IPS-18a (cell line): ENCODE measurements around the gene MSL2.
A peak's percentile ranks its signal among the peaks of the same experiment; 100 is the strongest.
"Not testable (repeated sequence)": the region's sequence is repeated elsewhere in the genome, so short reads cannot be mapped to it uniquely, and the experiment has no call there.

Experiments
- H3K27ac ChIP-seq: one replicate; pipeline ENCODE4 v1.5.1; 2013; ENCODE audit warnings: low read length
- H3K27me3 ChIP-seq: one replicate; pipeline ENCODE4 v1.6.1; 2013; ENCODE audit warnings: mild to moderate bottlenecking, low read length; ENCODE audit not compliant: control insufficient read depth, insufficient read depth
- H3K36me3 ChIP-seq: one replicate; pipeline ENCODE4 v1.6.1; 2013; ENCODE audit warnings: low read depth, low read length; ENCODE audit not compliant: control insufficient read depth
- H3K4me1 ChIP-seq: one replicate; pipeline ENCODE4 v1.6.1; 2013; ENCODE audit warnings: low read depth, low read length; ENCODE audit not compliant: control insufficient read depth
- H3K4me3 ChIP-seq: one replicate; pipeline ENCODE4 v1.5.1; 2013; ENCODE audit warnings: low read length
- H3K9ac ChIP-seq: one replicate; pipeline ENCODE4 v1.6.1; 2013; ENCODE audit warnings: mild to moderate bottlenecking, low read length, moderate library complexity
- H3K9me3 ChIP-seq: one replicate; pipeline ENCODE4 v1.6.1; 2013; ENCODE audit warnings: low read depth, low read length; ENCODE audit not compliant: control insufficient read depth

MSL2 gene

GRCh38 chr3:136207489-136208115 is 11.5 kb upstream of the MSL2 start:
- no peaks in the 10 kb centered on the region for H3K9me3 ChIP-seq
- H3K27me3 ChIP-seq = no peaks in the 10 kb centered on the region
- H3K36me3 ChIP-seq = no peaks in the 10 kb centered on the region
- H3K27ac ChIP-seq = no peak overlapping the region
- no peaks in the 10 kb centered on the region for H3K4me1 ChIP-seq
- no peak overlapping the region for H3K9ac ChIP-seq
- no peak overlapping the region for H3K4me3 ChIP-seq

GRCh38 chr3:136199219-136199618 is 3.1 kb upstream of the MSL2 start:
- not testable (repeated sequence) for H3K9ac ChIP-seq, H3K4me3 ChIP-seq, H3K4me1 ChIP-seq, H3K9me3 ChIP-seq, H3K27ac ChIP-seq, H3K36me3 ChIP-seq, H3K27me3 ChIP-seq

GRCh38 chr3:136198462-136199078 is 2.4 kb upstream of the MSL2 start:
- H3K27me3 ChIP-seq, H3K4me3 ChIP-seq, H3K4me1 ChIP-seq, H3K9me3 ChIP-seq, H3K36me3 ChIP-seq, H3K27ac ChIP-seq, H3K9ac ChIP-seq: not testable (repeated sequence)

- Histone ChIP-seq H3K4me3 (peak overlapping the region; percentile 85), H3K27ac (peak overlapping the region; percentile 98), H3K9ac (peak overlapping the region; percentile 93), H3K27me3 (no peaks in the 10 kb centered on the region), H3K9me3 (no peaks in the 10 kb centered on the region), H3K4me1 (peaks cover 11% of the 10 kb centered on the region), H3K36me3 (no peaks in the 10 kb centered on the region)
Measured at GRCh38 chr3:136197159-136197793, 1.1 kb upstream of the MSL2 start.

GRCh38 chr3:136196401-136197158 is 445 bp upstream of the MSL2 start:
- peak overlapping the region; percentile 98 for H3K27ac ChIP-seq
- H3K9ac ChIP-seq = peak overlapping the region; percentile 93
- H3K4me3 ChIP-seq = peak overlapping the region; percentile 85
- H3K36me3 ChIP-seq = no peaks in the 10 kb centered on the region
- H3K27me3 ChIP-seq = no peaks in the 10 kb centered on the region
- no peaks in the 10 kb centered on the region for H3K9me3 ChIP-seq
- peaks cover 11% of the 10 kb centered on the region for H3K4me1 ChIP-seq

- H3K36me3 ChIP-seq = no peaks in the 10 kb centered on the region
- H3K9me3 ChIP-seq = no peaks in the 10 kb centered on the region
- H3K4me1 ChIP-seq = peaks cover 11% of the 10 kb centered on the region
- H3K4me3 ChIP-seq = peak overlapping the region; percentile 85
- peak overlapping the region; percentile 98 for H3K27ac ChIP-seq
- no peaks in the 10 kb centered on the region for H3K27me3 ChIP-seq
- H3K9ac ChIP-seq = peak overlapping the region; percentile 93
Measured at GRCh38 chr3:136195258-136196063, 674 bp downstream of the MSL2 start.

- H3K27ac ChIP-seq = peak overlapping the region; percentile 3
- H3K9me3 ChIP-seq = no peaks in the 10 kb centered on the region
- peak overlapping the region; percentile 85 for H3K4me3 ChIP-seq
- H3K4me1 ChIP-seq = peaks cover 11% of the 10 kb centered on the region
- peak overlapping the region; percentile 93 for H3K9ac ChIP-seq
- no peaks in the 10 kb centered on the region for H3K27me3 ChIP-seq
- H3K36me3 ChIP-seq = no peaks in the 10 kb centered on the region
Measured at GRCh38 chr3:136194409-136195257, 1.5 kb downstream of the MSL2 start.

GRCh38 chr3:136193278-136194054 is 2.7 kb downstream of the MSL2 start:
- Histone ChIP-seq H3K27ac (no peak overlapping the region), H3K9ac (peak overlapping the region; percentile 93), H3K4me1 (peaks cover 11% of the 10 kb centered on the region), H3K4me3 (peak overlapping the region; percentile 85), H3K36me3 (no peaks in the 10 kb centered on the region), H3K9me3 (no peaks in the 10 kb centered on the region), H3K27me3 (no peaks in the 10 kb centered on the region)

GRCh38 chr3:136192831-136193230 is 3.3 kb downstream of the MSL2 start:
- Histone ChIP-seq H3K27me3 (no peaks in the 10 kb centered on the region), H3K9me3 (no peaks in the 10 kb centered on the region), H3K27ac (no peak overlapping the region), H3K4me1 (peaks cover 11% of the 10 kb centered on the region), H3K9ac (peak overlapping the region; percentile 93), H3K36me3 (no peaks in the 10 kb centered on the region), H3K4me3 (peak overlapping the region; percentile 85)

GRCh38 chr3:136192195-136192594 is 3.9 kb downstream of the MSL2 start:
- Histone ChIP-seq H3K4me3 (peak overlapping the region; percentile 85), H3K9ac (peak overlapping the region; percentile 7)
- not testable (repeated sequence) for H3K4me1 ChIP-seq, H3K36me3 ChIP-seq, H3K9me3 ChIP-seq, H3K27me3 ChIP-seq, H3K27ac ChIP-seq
